ENCODE results near the gene BMS1. TPM values are rescaled to one million over a fixed set of nuclear protein-coding genes. Genes with fewer than 3 reads are reported as not detected.

BMS1 gene
- total RNA-seq, 1 experiment from 2014 or later, result 44.2 TPM

GRCh38 chr10:42768581-42769152 lies 13.9 kb upstream of the BMS1 start:
- H2BK5ac ChIP-seq (ENCODE audit: insufficient read length, low read length), result no peak overlapping the region
- H3K27ac ChIP-seq (ENCODE audit: insufficient read length, low read depth, low read length), result no peak overlapping the region
- H3K36me3 Mint-ChIP-seq (ENCODE audit: insufficient read depth in 1 of 3, low read depth in 3 of 3), result no peaks in the 10 kb centered on the region
- no peak overlapping the region for H3K56ac ChIP-seq (ENCODE audit: insufficient read length, low read depth, low read length)
- H4K5ac ChIP-seq (ENCODE audit: insufficient read length, low read depth, low read length), result no peak overlapping the region
- TF ChIP-seq, protein P1, sequence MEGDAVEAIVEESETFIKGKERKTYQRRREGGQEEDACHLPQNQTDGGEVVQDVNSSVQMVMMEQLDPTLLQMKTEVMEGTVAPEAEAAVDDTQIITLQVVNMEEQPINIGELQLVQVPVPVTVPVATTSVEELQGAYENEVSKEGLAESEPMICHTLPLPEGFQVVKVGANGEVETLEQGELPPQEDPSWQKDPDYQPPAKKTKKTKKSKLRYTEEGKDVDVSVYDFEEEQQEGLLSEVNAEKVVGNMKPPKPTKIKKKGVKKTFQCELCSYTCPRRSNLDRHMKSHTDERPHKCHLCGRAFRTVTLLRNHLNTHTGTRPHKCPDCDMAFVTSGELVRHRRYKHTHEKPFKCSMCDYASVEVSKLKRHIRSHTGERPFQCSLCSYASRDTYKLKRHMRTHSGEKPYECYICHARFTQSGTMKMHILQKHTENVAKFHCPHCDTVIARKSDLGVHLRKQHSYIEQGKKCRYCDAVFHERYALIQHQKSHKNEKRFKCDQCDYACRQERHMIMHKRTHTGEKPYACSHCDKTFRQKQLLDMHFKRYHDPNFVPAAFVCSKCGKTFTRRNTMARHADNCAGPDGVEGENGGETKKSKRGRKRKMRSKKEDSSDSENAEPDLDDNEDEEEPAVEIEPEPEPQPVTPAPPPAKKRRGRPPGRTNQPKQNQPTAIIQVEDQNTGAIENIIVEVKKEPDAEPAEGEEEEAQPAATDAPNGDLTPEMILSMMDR (conservative IDR thresholded peaks at IDR 0.05), result no peak
- no peak overlapping the region for H3K4ac ChIP-seq (ENCODE audit: low read depth, low read length)
- no peaks in the 10 kb centered on the region for H3K27me3 ChIP-seq (ENCODE audit: insufficient read depth, low read length)
- WGBS (ENCODE audit: extremely low coverage, insufficient read length, low lambda C conversion rate), result no CpG with 5 or more reads among the region's 18 CpGs
- no peak overlapping the region for H2AK5ac ChIP-seq (ENCODE audit: insufficient read length, low read length)
- no peak for DNase-seq
- no peak overlapping the region for H2BK120ac ChIP-seq (ENCODE audit: low read depth, low read length, poor library complexity, severe bottlenecking)
- H3K9me3 ChIP-seq (ENCODE audit: control insufficient read depth, low read depth, low read length), result no peaks in the 10 kb centered on the region
- H4K8ac ChIP-seq (replicated peaks; ENCODE audit: insufficient read length, low read depth, low read length), result no peak overlapping the region
- H3K14ac ChIP-seq (ENCODE audit: insufficient read depth, low read length), result no peak overlapping the region
- H3K23me2 ChIP-seq (ENCODE audit: insufficient read length, low read depth, low read length, poor library complexity, severe bottlenecking), result no peaks in the 10 kb centered on the region
- no peak overlapping the region for H2BK15ac ChIP-seq (ENCODE audit: low read depth, low read length)
- no peaks in the 10 kb centered on the region for H3K79me1 ChIP-seq (ENCODE audit: insufficient read depth, low read depth, low read length, poor library complexity, severe bottlenecking)
- no peak overlapping the region for H3T11ph ChIP-seq (ENCODE audit: low read length)
- no peak overlapping the region for H3K18ac ChIP-seq (ENCODE audit: insufficient read length, low read depth, low read length)
- no peak overlapping the region for H3K23ac ChIP-seq (ENCODE audit: insufficient read length, low read depth, low read length)
- no peaks in the 10 kb centered on the region for H4K20me1 ChIP-seq (ENCODE audit: control insufficient read depth, insufficient read depth, insufficient read length)
- H3K4me1 ChIP-seq (ENCODE audit: insufficient read depth, low read length), result no peaks in the 10 kb centered on the region
- H4K91ac ChIP-seq (ENCODE audit: insufficient read length, low read depth, low read length), result no peak overlapping the region
- H3K9ac ChIP-seq (ENCODE audit: extremely low read depth, insufficient read length, low read length), result no peak overlapping the region
- no peak overlapping the region for H2BK20ac ChIP-seq (ENCODE audit: low read depth, low read length, poor library complexity, severe bottlenecking)
- H3K4me3 Mint-ChIP-seq, result no peak overlapping the region
- H3K27ac Mint-ChIP-seq, result no peak overlapping the region
- no peak overlapping the region for H3K4me2 ChIP-seq (ENCODE audit: insufficient read depth, insufficient read length, low read length)
- no peaks in the 10 kb centered on the region for H3K4me1 Mint-ChIP-seq
- H2AFZ ChIP-seq (ENCODE audit: low read length), result no peak overlapping the region
- no peaks in the 10 kb centered on the region for H3K79me2 ChIP-seq (ENCODE audit: insufficient read depth, low read length)
- H3K9me3 Mint-ChIP-seq, result peaks cover 9 to 53% of the 10 kb centered on the region in 2 experiments
- H3K27me3 Mint-ChIP-seq (ENCODE audit: low read depth), result peaks cover 20% of the 10 kb centered on the region
- H2BK12ac ChIP-seq (ENCODE audit: insufficient read length, low read depth, low read length), result no peak overlapping the region
